ENCODE measurements around the gene CSAG3. TPM values are rescaled to one million over a fixed set of nuclear protein-coding genes. Genes with fewer than 3 reads are reported as not detected.

CSAG3 gene
- total and polyA plus RNA-seq, 2 of the 4 experiments (the other 2 are of a cell fraction): not detected

GRCh38 chrX:152725409-152725808 is 33.6 kb upstream of the CSAG3 start:
- Histone ChIP-seq H3K9ac (ENCODE audit: low read depth, low read length) (no peak overlapping the region), H3K27me3 (ENCODE audit: control insufficient read depth, insufficient read depth, low read length) (no peaks in the 10 kb centered on the region), H3K9me1 (ENCODE audit: insufficient read depth, low read length) (no peaks in the 10 kb centered on the region), H4K91ac (ENCODE audit: insufficient read depth, low read depth, low read length) (no peak overlapping the region), H3K36me3 (ENCODE audit: control insufficient read depth, insufficient read depth, low read length) (no peaks in the 10 kb centered on the region), H3K4ac (ENCODE audit: low read depth, low read length) (no peak overlapping the region), H3K23ac (ENCODE audit: low read depth, low read length) (no peak overlapping the region), H3K4me2 (ENCODE audit: low read depth, low read length) (no peak overlapping the region), H3K9me3 (ENCODE audit: control insufficient read depth, insufficient read depth, low read length) (no peaks in the 10 kb centered on the region), H3K27ac (ENCODE audit: insufficient read depth, low read length) (no peak overlapping the region), H2BK20ac (ENCODE audit: low read depth, low read length) (no peak overlapping the region), H4K5ac (ENCODE audit: low read depth, low read length) (no peak overlapping the region), H2BK120ac (ENCODE audit: low read depth, low read length) (no peak overlapping the region), H2AK9ac (replicated peaks; ENCODE audit: low read depth, low read length, poor library complexity) (no peak overlapping the region), H2BK5ac (ENCODE audit: low read depth, low read length, poor library complexity, severe bottlenecking) (no peak overlapping the region), H3K56ac (ENCODE audit: extremely low read depth, insufficient read depth, low read length) (no peak overlapping the region), H2AFZ (replicated peaks; ENCODE audit: low read length, poor library complexity) (no peak overlapping the region), H3K14ac (replicated peaks; ENCODE audit: low read depth, low read length) (no peak overlapping the region), H3K79me1 (ENCODE audit: low read depth in 1 of 2, low read length in 2 of 2) (no peaks in the 10 kb centered on the region), H3K4me1 (ENCODE audit: control insufficient read depth, insufficient read depth, low read length) (no peaks in the 10 kb centered on the region), H4K20me1 (ENCODE audit: insufficient read depth, low read length) (no peaks in the 10 kb centered on the region), H2AK5ac (ENCODE audit: low read depth, low read length) (no peak overlapping the region), H4K8ac (ENCODE audit: low read depth in 2 of 2, low read length in 2 of 2) (no peak overlapping the region), H3K4me3 (ENCODE audit: insufficient read depth, low read depth, low read length) (no peak overlapping the region), H3K18ac (ENCODE audit: low read depth, low read length) (no peak overlapping the region), H2BK15ac (ENCODE audit: low read depth, low read length) (no peak overlapping the region)
- in situ Hi-C loops (cut with MboI; ENCODE audit: low sequenced_read_pairs) (no loop called here), dilution Hi-C loops (cut with HindIII; ENCODE audit: low sequenced_read_pairs, unreplicated experiment) (no loop called here), intact Hi-C loops (cut with micrococcal nuclease) (no loop called here)
- no peak for TF ChIP-seq SMC3 (IDR thresholded peaks at IDR 0.05; ENCODE audit: low read depth, low read length)
- POLR2A ChIA-PET (ENCODE audit: unreplicated experiment): no interaction called here
- no CpG with 5 or more reads among the region's 7 CpGs for WGBS, 2 experiments (ENCODE audit: extremely low coverage in 2 of 2, insufficient read length in 1 of 2)
- DNase-seq (no peak), ATAC-seq (ENCODE audit: low read depth) (no peak)
- CTCF ChIA-PET: no interaction called here
- BruUV-seq (replicated peaks): no TSS peak

All from IMR-90 (cell line).